ENCODE measurements around the gene TSKU. TPM values are rescaled to one million over a fixed set of nuclear protein-coding genes. Genes with fewer than 3 reads are reported as not detected.

The TSKU gene
- total and polyA plus RNA-seq, 9 of the 15 experiments (the other 6 are each of a cell fraction or from before 2014, with no cell fraction given) = 0.60 to 11.9 (median 8.4) TPM

DNA sequence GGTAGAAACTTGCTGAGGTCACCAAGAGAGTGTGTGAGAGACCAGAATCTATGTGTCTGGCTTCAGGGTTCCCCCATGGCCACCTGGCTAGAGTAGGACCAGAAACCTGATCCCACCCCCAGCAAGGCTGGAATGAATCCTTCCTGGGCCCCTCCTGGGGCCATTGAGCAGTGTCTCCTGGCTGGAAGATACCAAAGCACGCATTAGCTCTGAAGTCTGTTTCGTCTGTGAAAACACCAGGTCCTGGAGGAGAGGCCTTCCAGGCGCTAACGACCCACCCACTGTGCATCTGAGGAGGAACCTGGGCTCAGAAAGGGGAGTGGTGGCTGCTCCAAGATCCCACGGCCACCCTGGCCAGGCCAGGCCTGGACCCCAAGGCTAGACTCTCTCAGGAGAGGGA lies 15.5 kb upstream of the TSKU start (continued):
- TF ChIP-seq, protein P1, sequence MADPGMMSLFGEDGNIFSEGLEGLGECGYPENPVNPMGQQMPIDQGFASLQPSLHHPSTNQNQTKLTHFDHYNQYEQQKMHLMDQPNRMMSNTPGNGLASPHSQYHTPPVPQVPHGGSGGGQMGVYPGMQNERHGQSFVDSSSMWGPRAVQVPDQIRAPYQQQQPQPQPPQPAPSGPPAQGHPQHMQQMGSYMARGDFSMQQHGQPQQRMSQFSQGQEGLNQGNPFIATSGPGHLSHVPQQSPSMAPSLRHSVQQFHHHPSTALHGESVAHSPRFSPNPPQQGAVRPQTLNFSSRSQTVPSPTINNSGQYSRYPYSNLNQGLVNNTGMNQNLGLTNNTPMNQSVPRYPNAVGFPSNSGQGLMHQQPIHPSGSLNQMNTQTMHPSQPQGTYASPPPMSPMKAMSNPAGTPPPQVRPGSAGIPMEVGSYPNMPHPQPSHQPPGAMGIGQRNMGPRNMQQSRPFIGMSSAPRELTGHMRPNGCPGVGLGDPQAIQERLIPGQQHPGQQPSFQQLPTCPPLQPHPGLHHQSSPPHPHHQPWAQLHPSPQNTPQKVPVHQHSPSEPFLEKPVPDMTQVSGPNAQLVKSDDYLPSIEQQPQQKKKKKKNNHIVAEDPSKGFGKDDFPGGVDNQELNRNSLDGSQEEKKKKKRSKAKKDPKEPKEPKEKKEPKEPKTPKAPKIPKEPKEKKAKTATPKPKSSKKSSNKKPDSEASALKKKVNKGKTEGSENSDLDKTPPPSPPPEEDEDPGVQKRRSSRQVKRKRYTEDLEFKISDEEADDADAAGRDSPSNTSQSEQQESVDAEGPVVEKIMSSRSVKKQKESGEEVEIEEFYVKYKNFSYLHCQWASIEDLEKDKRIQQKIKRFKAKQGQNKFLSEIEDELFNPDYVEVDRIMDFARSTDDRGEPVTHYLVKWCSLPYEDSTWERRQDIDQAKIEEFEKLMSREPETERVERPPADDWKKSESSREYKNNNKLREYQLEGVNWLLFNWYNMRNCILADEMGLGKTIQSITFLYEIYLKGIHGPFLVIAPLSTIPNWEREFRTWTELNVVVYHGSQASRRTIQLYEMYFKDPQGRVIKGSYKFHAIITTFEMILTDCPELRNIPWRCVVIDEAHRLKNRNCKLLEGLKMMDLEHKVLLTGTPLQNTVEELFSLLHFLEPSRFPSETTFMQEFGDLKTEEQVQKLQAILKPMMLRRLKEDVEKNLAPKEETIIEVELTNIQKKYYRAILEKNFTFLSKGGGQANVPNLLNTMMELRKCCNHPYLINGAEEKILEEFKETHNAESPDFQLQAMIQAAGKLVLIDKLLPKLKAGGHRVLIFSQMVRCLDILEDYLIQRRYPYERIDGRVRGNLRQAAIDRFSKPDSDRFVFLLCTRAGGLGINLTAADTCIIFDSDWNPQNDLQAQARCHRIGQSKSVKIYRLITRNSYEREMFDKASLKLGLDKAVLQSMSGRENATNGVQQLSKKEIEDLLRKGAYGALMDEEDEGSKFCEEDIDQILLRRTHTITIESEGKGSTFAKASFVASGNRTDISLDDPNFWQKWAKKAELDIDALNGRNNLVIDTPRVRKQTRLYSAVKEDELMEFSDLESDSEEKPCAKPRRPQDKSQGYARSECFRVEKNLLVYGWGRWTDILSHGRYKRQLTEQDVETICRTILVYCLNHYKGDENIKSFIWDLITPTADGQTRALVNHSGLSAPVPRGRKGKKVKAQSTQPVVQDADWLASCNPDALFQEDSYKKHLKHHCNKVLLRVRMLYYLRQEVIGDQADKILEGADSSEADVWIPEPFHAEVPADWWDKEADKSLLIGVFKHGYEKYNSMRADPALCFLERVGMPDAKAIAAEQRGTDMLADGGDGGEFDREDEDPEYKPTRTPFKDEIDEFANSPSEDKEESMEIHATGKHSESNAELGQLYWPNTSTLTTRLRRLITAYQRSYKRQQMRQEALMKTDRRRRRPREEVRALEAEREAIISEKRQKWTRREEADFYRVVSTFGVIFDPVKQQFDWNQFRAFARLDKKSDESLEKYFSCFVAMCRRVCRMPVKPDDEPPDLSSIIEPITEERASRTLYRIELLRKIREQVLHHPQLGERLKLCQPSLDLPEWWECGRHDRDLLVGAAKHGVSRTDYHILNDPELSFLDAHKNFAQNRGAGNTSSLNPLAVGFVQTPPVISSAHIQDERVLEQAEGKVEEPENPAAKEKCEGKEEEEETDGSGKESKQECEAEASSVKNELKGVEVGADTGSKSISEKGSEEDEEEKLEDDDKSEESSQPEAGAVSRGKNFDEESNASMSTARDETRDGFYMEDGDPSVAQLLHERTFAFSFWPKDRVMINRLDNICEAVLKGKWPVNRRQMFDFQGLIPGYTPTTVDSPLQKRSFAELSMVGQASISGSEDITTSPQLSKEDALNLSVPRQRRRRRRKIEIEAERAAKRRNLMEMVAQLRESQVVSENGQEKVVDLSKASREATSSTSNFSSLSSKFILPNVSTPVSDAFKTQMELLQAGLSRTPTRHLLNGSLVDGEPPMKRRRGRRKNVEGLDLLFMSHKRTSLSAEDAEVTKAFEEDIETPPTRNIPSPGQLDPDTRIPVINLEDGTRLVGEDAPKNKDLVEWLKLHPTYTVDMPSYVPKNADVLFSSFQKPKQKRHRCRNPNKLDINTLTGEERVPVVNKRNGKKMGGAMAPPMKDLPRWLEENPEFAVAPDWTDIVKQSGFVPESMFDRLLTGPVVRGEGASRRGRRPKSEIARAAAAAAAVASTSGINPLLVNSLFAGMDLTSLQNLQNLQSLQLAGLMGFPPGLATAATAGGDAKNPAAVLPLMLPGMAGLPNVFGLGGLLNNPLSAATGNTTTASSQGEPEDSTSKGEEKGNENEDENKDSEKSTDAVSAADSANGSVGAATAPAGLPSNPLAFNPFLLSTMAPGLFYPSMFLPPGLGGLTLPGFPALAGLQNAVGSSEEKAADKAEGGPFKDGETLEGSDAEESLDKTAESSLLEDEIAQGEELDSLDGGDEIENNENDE (IDR thresholded peaks at IDR 0.05; ENCODE audit: low read depth, low read length) = no peak
- TF ChIP-seq FOXJ2 (tag; IDR thresholded peaks at IDR 0.05) (no peak), ZNF23 (CRISPR knock-in tag; IDR thresholded peaks at IDR 0.05) (no peak)
- TF ChIP-seq, protein P2, sequence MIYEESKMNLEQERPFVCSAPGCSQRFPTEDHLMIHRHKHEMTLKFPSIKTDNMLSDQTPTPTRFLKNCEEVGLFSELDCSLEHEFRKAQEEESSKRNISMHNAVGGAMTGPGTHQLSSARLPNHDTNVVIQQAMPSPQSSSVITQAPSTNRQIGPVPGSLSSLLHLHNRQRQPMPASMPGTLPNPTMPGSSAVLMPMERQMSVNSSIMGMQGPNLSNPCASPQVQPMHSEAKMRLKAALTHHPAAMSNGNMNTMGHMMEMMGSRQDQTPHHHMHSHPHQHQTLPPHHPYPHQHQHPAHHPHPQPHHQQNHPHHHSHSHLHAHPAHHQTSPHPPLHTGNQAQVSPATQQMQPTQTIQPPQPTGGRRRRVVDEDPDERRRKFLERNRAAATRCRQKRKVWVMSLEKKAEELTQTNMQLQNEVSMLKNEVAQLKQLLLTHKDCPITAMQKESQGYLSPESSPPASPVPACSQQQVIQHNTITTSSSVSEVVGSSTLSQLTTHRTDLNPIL (CRISPR knock-in tag; IDR thresholded peaks at IDR 0.05) = no peak
- TF ChIP-seq, protein P3, sequence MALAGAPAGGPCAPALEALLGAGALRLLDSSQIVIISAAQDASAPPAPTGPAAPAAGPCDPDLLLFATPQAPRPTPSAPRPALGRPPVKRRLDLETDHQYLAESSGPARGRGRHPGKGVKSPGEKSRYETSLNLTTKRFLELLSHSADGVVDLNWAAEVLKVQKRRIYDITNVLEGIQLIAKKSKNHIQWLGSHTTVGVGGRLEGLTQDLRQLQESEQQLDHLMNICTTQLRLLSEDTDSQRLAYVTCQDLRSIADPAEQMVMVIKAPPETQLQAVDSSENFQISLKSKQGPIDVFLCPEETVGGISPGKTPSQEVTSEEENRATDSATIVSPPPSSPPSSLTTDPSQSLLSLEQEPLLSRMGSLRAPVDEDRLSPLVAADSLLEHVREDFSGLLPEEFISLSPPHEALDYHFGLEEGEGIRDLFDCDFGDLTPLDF (CRISPR knock-in tag; IDR thresholded peaks at IDR 0.05) = no peak

Data from K562 (cell line).